Activated gamma-delta T cell (primary cell): ENCODE results near the gene PAK1.

Source experiments
- DNase-seq: peaks from one replicate; lab custom pipeline; 2025; lab: John Stamatoyannopoulos, UW

Gene PAK1

GRCh38 chr11:77371646-77372045 lies 102.2 kb downstream of the PAK1 start:
- DNase-seq: no peak

- no peak for DNase-seq
These were observed 103.7 kb downstream of the PAK1 start for GRCh38 chr11:77370217-77370616.

- no peak for DNase-seq
These were observed 112.7 kb downstream of the PAK1 start for GRCh38 chr11:77361184-77361583.

GRCh38 chr11:77359481-77359880 lies 114.4 kb downstream of the PAK1 start:
- DNase-seq: no peak

- DNase-seq: no peak
These were observed 120.8 kb downstream of the PAK1 start for GRCh38 chr11:77353131-77353530.

GRCh38 chr11:77351281-77351886 lies 122.5 kb downstream of the PAK1 start:
- no peak for DNase-seq

GRCh38 chr11:77347948-77348347 lies 125.9 kb downstream of the PAK1 start:
- DNase-seq: no peak

GRCh38 chr11:77346906-77347603 lies 126.8 kb downstream of the PAK1 start:
- no peak for DNase-seq

- no peak for DNase-seq
These were observed 128.3 kb downstream of the PAK1 start for GRCh38 chr11:77345621-77346020.

GRCh38 chr11:77340501-77340900 lies 133.4 kb downstream of the PAK1 start:
- no peak for DNase-seq

- DNase-seq: no peak
These were observed 141.6 kb downstream of the PAK1 start for GRCh38 chr11:77332259-77332658.

- DNase-seq: no peak
These were observed 148.7 kb downstream of the PAK1 start for GRCh38 chr11:77325159-77325558.

GRCh38 chr11:77324508-77324907 lies 149.4 kb downstream of the PAK1 start:
- no peak for DNase-seq

- DNase-seq: no peak
These were observed 150.8 kb downstream of the PAK1 start for GRCh38 chr11:77322926-77323590.

- DNase-seq: no peak
These were observed 151.4 kb downstream of the PAK1 start for GRCh38 chr11:77322506-77322905.

- no peak for DNase-seq
These were observed 153.5 kb downstream of the PAK1 start for GRCh38 chr11:77320351-77320750.

GRCh38 chr11:77318600-77318999 lies 155.3 kb downstream of the PAK1 start:
- no peak for DNase-seq

- DNase-seq: no peak
These were observed 157.1 kb downstream of the PAK1 start for GRCh38 chr11:77316733-77317342.

GRCh38 chr11:77312107-77312506 lies 161.8 kb downstream of the PAK1 start:
- no peak for DNase-seq

- DNase-seq: no peak
These were observed 162.2 kb downstream of the PAK1 start for GRCh38 chr11:77311701-77312100.

- no peak for DNase-seq
These were observed 163.2 kb downstream of the PAK1 start for GRCh38 chr11:77310721-77311120.

GRCh38 chr11:77309401-77310085 lies 164.4 kb downstream of the PAK1 start:
- DNase-seq: no peak
